PC-9 (cell line): ENCODE results near the gene RASAL3. TPM values are rescaled to one million over a fixed set of nuclear protein-coding genes. Genes with fewer than 3 reads are reported as not detected.

Experiments used
- BruUV-seq: library from RNA; stranded (reverse); fragments of 400-500 nt; replicated peaks from 2 replicates; lab custom pipeline; 2021; lab: Mats Ljungman, UMichigan
- CTCF ChIA-PET: fragments of 300-600 bp; sonication (Branson Sonifier 250); formaldehyde crosslinking; loops from one replicate; lab custom pipeline; 2022; ENCODE audit warnings: antibody characterized with exemption; lab: Charles Lee
- POLR2A ChIA-PET: fragments of 300-600 bp; sonication (Branson Sonifier 250); formaldehyde crosslinking; loops from one replicate; lab custom pipeline; 2022; ENCODE audit warnings: antibody characterized with exemption; ENCODE audit not compliant: unreplicated experiment; lab: Charles Lee
- DNase-seq, 2 experiments: peaks; one replicate each; pipeline versions ENCODE4 v3.0.0 to v3.0.0-alpha.2; 2015 to 2022; ENCODE audit warnings: mixed read lengths in 1 of 2
- H2AFZ ChIP-seq: fragments of 200-600 bp; sonication (generic); 2 replicates; pipeline ENCODE4 v1.8.1; 2017; ENCODE audit warnings: antibody characterized with exemption
- H3F3A ChIP-seq: fragments of 200-600 bp; sonication (generic); 2 replicates; pipeline ENCODE4 v1.8.1; 2017; ENCODE audit warnings: antibody characterized with exemption, mild to moderate bottlenecking, low read depth; ENCODE audit not compliant: insufficient read depth
- H3K27ac ChIP-seq: fragments of 200-600 bp; sonication (generic); 2 replicates; pipeline ENCODE4 v1.6.1; 2016; ENCODE audit warnings: mixed run types
- H3K27me3 ChIP-seq: fragments of 200-600 bp; sonication (generic); 2 replicates; pipeline ENCODE4 v1.6.1; 2016; ENCODE audit warnings: low read depth, mixed run types; ENCODE audit not compliant: insufficient read depth
- H3K36me3 ChIP-seq: fragments of 200-600 bp; sonication (generic); 2 replicates; pipeline ENCODE4 v1.6.1; 2016; ENCODE audit warnings: low read depth, mixed run types
- H3K4me1 ChIP-seq: fragments of 200-600 bp; sonication (generic); replicated peaks from 2 replicates; pipeline ENCODE4 v1.6.1; 2016; ENCODE audit warnings: mixed run types; ENCODE audit not compliant: insufficient read depth
- H3K4me2 ChIP-seq: fragments of 200-600 bp; sonication (generic); 2 replicates; pipeline ENCODE4 v1.6.1; 2017; ENCODE audit warnings: mixed run types
- H3K4me3 ChIP-seq: fragments of 200-600 bp; sonication (generic); 2 replicates; pipeline ENCODE4 v1.6.1; 2016; ENCODE audit warnings: mixed run types
- H3K79me2 ChIP-seq: fragments of 200-600 bp; sonication (generic); 2 replicates; pipeline ENCODE4 v1.6.1; 2017; ENCODE audit warnings: low read depth, mixed run types
- H3K9me2 ChIP-seq: fragments of 200-600 bp; sonication (generic); 2 replicates; pipeline ENCODE4 v1.8.1; 2017; ENCODE audit warnings: mild to moderate bottlenecking; ENCODE audit not compliant: insufficient read depth
- H3K9me3 ChIP-seq: fragments of 200-600 bp; sonication (generic); 2 replicates; pipeline ENCODE4 v1.8.1; 2016; ENCODE audit warnings: low read depth; ENCODE audit not compliant: insufficient read depth
- H4K20me1 ChIP-seq: fragments of 200-600 bp; sonication (generic); 2 replicates; pipeline ENCODE4 v1.8.1; 2017; ENCODE audit not compliant: insufficient read depth
- CTCF ChIP-seq: fragments of 200-600 bp; sonication (generic); conservative IDR thresholded peaks from 2 replicates; pipeline ENCODE4 v1.6.1; 2017; ENCODE audit warnings: mixed run types, antibody characterized with exemption, mild to moderate bottlenecking, moderate library complexity
- EZH2 ChIP-seq: fragments of 200-600 bp; sonication (generic); IDR thresholded peaks from 2 replicates; pipeline ENCODE4 v1.8.0; 2017; ENCODE audit warnings: antibody characterized with exemption, low read depth
- intact Hi-C: fragments of 100-400 bp; cut with micrococcal nuclease; formaldehyde crosslinking; loops from one replicate; pipeline ENCODE4 v1.10.0; 2022; ENCODE audit not compliant: unreplicated experiment
- total RNA-seq: library from RNA; stranded (reverse); gene quantifications from 2 replicates; pipeline ENCODE4 v1.2.3, GENCODE V29; 2021

The RASAL3 gene
- total RNA-seq, 1 experiment from 2014 or later, result not detected

GRCh38 chr19:15426485-15427349 is 37.6 kb downstream of the RASAL3 start:
- Histone ChIP-seq H3K27me3 (no peaks in the 10 kb centered on the region), H3F3A (peaks cover 9% of the 10 kb centered on the region; the same call in 1 of the 2 replicates), H3K36me3 (peaks cover 17% of the 10 kb centered on the region; the same call in 1 of the 2 replicates), H3K9me2 (no peaks in the 10 kb centered on the region), H3K4me1 (peaks cover 12% of the 10 kb centered on the region), H3K4me3 (no peak overlapping the region), H3K4me2 (no peak overlapping the region), H3K9me3 (no peaks in the 10 kb centered on the region), H3K27ac (no peak overlapping the region), H2AFZ (no peak overlapping the region), H3K79me2 (peaks cover 34% of the 10 kb centered on the region), H4K20me1 (peaks cover 18% of the 10 kb centered on the region)
- TF ChIP-seq CTCF (no peak), EZH2 (no peak)
- intact Hi-C loops, result no loop called here
- POLR2A ChIA-PET, result no interaction called here
- BruUV-seq, result no TSS peak
- peak in 1 of 2 experiments; percentile 31 for DNase-seq
- CTCF ChIA-PET, result no interaction called here

DNA sequence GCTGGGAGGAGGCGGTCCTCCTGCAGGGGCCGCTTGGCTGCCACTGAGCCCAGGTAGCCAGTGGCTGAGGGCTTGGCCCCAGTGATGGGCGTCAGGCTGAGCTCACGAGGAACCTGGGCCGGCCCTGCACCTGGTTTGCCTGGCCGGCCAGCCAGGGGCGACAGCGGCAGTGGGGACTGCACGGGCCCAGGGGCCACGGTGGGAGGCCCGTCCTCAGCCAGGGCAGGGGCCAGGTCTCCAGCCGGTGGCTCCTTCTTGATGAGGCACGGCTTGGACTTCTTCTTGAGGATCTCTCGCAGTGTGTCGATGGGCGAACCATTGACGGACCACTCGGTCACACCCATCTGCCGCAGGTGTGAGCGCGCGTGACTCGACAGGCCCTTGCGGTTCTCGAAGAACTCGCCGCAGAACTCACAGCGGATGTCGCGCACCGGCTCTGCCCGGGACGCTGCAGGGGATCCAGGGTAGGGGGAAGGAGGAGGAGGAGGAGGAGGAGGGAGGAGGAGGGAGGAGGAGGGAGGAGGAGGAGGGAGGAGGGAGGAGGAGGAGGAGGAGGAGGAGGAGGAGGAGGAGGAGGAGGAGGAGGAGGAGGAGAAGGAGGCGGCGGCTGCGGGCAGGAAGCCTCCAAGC is 38.9 kb downstream of the RASAL3 start:
- CTCF ChIA-PET, result no interaction called here
- Histone ChIP-seq H3K4me2 (no peak overlapping the region), H3F3A (peaks cover 16% of the 10 kb centered on the region; the same call in 1 of the 2 replicates), H3K9me2 (no peaks in the 10 kb centered on the region), H3K27me3 (no peaks in the 10 kb centered on the region), H3K4me1 (no peaks in the 10 kb centered on the region), H2AFZ (no peak overlapping the region), H3K4me3 (no peak overlapping the region), H3K36me3 (peaks cover 17% of the 10 kb centered on the region; the same call in 1 of the 2 replicates), H3K79me2 (peaks cover 21% of the 10 kb centered on the region), H3K9me3 (no peaks in the 10 kb centered on the region), H4K20me1 (peaks cover 12% of the 10 kb centered on the region), H3K27ac (no peak overlapping the region)
- no peak for DNase-seq
- TF ChIP-seq CTCF (no peak), EZH2 (no peak)
- intact Hi-C loops, result no loop called here
- POLR2A ChIA-PET, result no interaction called here
- no TSS peak for BruUV-seq

DNA sequence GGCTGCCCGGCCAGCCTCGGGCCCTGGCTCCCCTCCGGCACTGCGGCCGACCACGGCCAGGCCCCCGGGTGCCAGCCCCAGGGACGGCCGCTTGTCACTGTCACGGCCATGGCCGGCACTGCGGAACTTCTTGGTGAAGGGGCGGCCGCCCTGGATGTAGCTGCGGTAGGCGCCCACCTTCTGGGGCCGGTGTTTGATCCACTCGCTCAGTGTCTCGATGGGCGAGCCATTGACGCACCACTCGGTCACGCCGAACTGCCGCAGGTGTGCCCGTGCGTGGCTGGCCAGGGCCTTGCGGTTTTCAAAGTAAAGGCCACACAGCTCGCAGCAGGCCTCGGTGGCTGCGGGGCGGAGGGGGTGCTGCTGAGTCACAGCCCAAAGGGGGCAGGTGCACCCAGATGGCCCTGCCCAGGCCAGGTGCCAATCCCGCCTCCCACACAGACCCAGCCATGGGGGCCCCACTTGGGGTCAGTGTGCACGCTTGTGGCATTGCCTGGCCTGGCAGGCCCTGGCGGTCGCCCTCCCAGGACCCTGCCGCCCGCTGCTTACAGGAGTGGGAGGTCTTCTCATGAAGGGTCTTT is 39.6 kb downstream of the RASAL3 start:
- DNase-seq, result no peak
- no peak for TF ChIP-seq CTCF
- no peak for TF ChIP-seq EZH2
- H2AFZ ChIP-seq, result no peak overlapping the region
- ChIA-PET POLR2A (interaction anchor here (0.6 kb wide), 1 partner anchor 28 kb away, joined by 3 read pairs; no protein-coding TSS in a partner anchor), CTCF (no interaction called here)
- peaks cover 23% of the 10 kb centered on the region; the same call in 1 of the 2 replicates for H3F3A ChIP-seq
- peaks cover 17% of the 10 kb centered on the region; the same call in 1 of the 2 replicates for H3K36me3 ChIP-seq
- H3K4me1 ChIP-seq, result peaks cover under 1% of the 10 kb centered on the region; the same call in 1 of the 2 replicates
- H4K20me1 ChIP-seq, result peaks cover 10% of the 10 kb centered on the region
- H3K4me2 ChIP-seq, result no peak overlapping the region
- no TSS peak for BruUV-seq
- H3K27ac ChIP-seq, result no peak overlapping the region
- H3K79me2 ChIP-seq, result peaks cover 14% of the 10 kb centered on the region
- no peaks in the 10 kb centered on the region for H3K27me3 ChIP-seq
- H3K9me3 ChIP-seq, result no peaks in the 10 kb centered on the region
- H3K9me2 ChIP-seq, result no peaks in the 10 kb centered on the region
- H3K4me3 ChIP-seq, result no peak overlapping the region
- intact Hi-C loops, result no loop called here
